ENCODE data around the gene FNIP1. TPM values are rescaled to one million over a fixed set of nuclear protein-coding genes. Genes with fewer than 3 reads are reported as not detected.
"Not testable (repeated sequence)": the region's sequence is repeated elsewhere in the genome, so short reads cannot be mapped to it uniquely, and the experiment has no call there.

Gene FNIP1
- total RNA-seq, 1 experiment from 2014 or later, result 28.5 TPM

DNA sequence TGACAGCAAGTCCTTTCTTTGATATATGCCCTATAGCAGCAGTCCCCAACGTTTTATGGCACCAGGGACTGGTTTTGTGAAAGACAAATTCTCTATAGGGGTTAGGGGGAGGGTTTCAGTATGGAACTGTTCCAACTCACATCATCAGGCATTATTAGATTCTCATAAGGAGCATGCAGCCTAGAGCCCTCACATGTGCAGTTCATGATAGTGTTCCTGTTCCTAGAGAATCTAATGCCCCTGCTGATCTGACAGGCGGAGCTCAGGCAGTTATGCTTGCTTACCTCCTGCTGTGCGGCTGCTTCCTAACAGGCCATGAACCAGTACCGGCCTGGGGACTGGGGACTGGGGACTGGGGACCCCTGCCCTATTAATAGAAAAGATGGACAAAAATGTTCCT, 159.1 kb downstream of the FNIP1 start:
- no peak for DNase-seq (ENCODE audit: low read depth)

- DNase-seq (ENCODE audit: low read depth), result no peak
Observed at GRCh38 chr5:131635684-131636572, 160.9 kb downstream of the FNIP1 start.

DNA sequence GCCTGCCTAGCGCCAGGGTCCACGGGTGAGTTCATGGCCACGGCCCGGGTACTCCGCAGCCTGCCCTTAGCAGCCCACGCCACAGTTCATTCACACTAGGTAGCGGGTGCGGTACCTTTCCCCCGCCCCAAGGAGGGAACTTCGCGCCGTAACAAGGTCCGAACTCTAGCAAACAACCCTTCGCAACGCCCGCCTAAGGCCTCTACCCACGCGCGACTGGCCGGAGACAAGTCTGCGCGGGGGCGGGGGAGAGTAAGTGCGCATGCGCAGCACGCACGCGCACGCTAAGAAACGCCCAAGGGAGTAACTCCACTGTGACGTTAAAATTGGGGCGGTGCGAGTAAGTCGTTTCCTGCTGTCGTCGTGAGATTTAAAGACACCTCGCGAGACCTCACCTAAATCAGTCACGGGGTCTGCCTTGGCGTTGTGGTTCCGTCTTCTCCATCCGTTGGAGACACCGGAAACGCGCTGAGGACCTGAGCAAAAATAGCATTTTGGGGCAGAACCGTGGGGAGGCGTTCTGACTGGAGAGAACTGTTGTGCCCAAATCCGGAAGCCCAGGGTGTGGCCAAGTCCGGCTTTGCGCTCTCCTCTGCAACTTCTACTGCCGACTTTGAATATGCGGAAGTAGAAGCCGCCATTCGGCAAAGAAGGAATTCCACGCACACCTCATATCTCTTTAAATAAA, 161.7 kb downstream of the FNIP1 start, which contains the start of gene RAPGEF6:
Gene RAPGEF6 (minus strand): TSS at position 234 of the 688 bp plus-strand sequence. CDS start 199 bp downstream, at position 35.
- DNase-seq (ENCODE audit: low read depth), result peak; percentile 99

DNA sequence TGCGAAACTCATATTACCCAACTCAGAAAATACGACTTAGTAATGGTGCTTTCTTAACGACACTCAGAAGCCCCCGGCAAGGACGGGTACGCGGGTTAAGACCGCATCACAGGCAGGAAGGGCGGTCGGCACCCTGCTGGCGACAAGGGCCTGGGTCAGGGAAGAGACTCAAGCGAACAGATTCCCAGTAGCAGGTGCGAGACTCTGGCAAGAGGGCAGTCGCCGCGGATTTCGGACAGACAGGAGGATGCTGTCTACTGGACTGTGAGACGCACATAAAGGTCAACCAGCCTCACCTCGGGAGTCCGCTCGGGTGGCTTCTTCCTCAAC, 162.2 kb downstream of the FNIP1 start:
- DNase-seq (ENCODE audit: low read depth), result peak; percentile 63

- DNase-seq (ENCODE audit: low read depth), result no peak
Observed at GRCh38 chr5:131634238-131634637, 162.6 kb downstream of the FNIP1 start.

GRCh38 chr5:131633830-131634229, 163.0 kb downstream of the FNIP1 start:
- no peak for DNase-seq (ENCODE audit: low read depth)

DNA sequence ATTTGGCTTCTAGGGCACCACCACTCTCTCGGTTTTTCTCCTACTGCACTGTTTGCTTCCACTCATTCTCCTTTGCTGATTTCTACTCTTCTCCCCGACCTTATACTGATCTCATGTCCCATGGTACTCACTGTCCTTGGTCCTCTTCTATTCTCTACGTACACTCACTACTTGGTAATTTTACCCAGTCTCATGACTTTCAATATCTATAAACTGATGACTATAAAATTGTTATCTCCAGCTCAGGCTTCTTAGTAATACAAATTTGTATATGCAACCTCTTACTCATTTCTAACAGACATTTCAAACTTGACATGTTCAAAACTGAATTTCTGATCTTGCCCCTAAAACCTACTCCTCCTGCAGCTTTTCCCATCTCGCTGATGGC, 165.9 kb downstream of the FNIP1 start:
- DNase-seq (ENCODE audit: low read depth), result no peak

- no peak for DNase-seq (ENCODE audit: low read depth)
Observed at GRCh38 chr5:131630208-131630962, 166.4 kb downstream of the FNIP1 start.

DNA sequence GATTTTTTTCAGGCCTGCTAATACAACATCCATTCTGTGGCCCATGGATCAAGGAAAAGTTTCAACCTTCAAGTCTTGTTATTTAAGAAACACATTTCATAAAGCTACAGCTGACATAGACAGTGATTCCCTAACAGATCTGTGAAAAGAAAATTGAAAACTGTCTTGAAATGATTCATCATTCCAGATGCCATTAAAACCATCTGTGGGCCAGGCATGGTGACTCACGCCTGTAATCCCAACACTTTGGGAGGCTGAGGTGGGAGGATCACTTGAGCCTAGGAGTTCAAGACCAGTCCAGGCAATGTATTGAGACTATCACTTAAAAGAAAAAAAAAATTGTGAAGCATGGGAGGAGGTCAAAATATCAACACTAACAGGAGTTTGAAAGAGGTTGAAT, 167.8 kb downstream of the FNIP1 start:
- peak; percentile 75 for DNase-seq (ENCODE audit: low read depth)

GRCh38 chr5:131627207-131627865, 169.5 kb downstream of the FNIP1 start:
- no peak for DNase-seq (ENCODE audit: low read depth)

- DNase-seq (ENCODE audit: low read depth), result peak; percentile 71
Observed at GRCh38 chr5:131622633-131623032, 174.2 kb downstream of the FNIP1 start.

DNA sequence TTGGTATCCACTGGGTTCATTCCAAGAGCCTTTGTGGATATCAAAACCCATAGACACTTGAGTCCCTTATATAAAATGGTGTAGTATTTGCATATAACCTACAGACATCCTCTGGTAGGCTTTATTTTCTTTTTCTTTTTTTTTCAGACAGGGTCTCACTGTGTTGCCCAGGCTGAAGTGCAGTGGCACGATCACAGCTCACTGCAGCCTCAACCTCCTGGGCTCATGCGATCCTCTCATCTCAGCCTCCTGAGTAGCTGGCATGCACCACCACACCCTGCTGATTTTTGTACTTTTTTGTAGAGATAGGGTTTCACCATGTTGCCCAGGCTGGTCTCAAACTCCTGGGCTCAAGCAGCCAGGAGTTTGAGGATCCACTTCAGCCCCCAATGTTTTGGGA, 175.7 kb downstream of the FNIP1 start:
- not testable (repeated sequence) for DNase-seq (ENCODE audit: low read depth)

DNA sequence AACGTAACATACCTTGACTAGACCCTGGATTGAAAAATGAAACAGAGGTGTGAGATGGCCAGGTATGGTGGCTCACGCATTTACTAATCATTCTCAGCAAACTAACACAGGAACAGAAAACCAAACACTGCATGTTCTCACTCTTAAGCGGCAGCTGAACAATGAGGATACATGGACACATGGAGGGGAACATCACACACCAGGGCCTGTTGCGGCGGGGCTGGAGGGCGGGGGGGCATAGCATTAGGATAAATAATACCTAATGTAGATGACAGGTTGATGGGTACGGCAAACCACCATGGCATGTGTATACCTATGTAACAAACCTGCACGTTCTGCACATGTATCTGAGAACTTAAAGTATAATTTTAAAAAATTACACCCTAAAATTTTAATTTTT, 177.7 kb downstream of the FNIP1 start:
- no peak for DNase-seq (ENCODE audit: low read depth)

- no peak for DNase-seq (ENCODE audit: low read depth)
Observed at GRCh38 chr5:131617140-131617822, 179.5 kb downstream of the FNIP1 start.

DNA sequence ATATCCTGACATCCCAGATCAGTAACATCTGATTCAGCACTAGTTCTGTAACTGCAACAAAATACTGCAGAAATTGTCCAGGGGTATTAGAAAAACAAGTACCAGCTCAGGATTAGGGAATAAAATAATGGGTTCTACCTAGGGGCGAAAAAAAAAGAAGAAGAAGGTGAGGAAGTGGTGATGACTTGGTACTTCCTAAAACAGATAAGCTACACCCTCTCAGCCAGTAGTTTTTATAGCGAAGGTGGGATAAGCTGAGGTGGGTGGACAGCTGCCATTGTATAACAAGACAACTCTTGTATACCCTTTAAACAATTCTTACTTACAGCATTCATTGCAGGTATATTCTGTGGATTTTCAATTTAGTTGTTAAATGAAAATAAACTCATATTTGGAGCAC, 180.9 kb downstream of the FNIP1 start:
- DNase-seq (ENCODE audit: low read depth), result no peak

GRCh38 chr5:131613423-131613822, 183.4 kb downstream of the FNIP1 start:
- no peak for DNase-seq (ENCODE audit: low read depth)

- DNase-seq (ENCODE audit: low read depth), result no peak
Observed at GRCh38 chr5:131611064-131611381, 185.8 kb downstream of the FNIP1 start.

GRCh38 chr5:131610198-131611063, 186.4 kb downstream of the FNIP1 start:
- peak; percentile 45 for DNase-seq (ENCODE audit: low read depth)

GRCh38 chr5:131609774-131610173, 187.0 kb downstream of the FNIP1 start:
- no peak for DNase-seq (ENCODE audit: low read depth)

GRCh38 chr5:131608597-131608996, 188.2 kb downstream of the FNIP1 start:
- DNase-seq (ENCODE audit: low read depth), result no peak

Measured in RPMI7951 (cell line).